Body of pancreas (tissue), 4 donors: ENCODE results near the gene LHFPL4. TPM values are rescaled to one million over a fixed set of nuclear protein-coding genes. Genes with fewer than 3 reads are reported as not detected.
"Not testable (repeated sequence)": the region's sequence is repeated elsewhere in the genome, so short reads cannot be mapped to it uniquely, and the experiment has no call there.

Source experiments
- ATAC-seq: fragments of 150-250 bp; one replicate; pipeline ENCODE4 v1.9.1; 2016
- DNase-seq, 4 donors: peaks; one replicate each; pipeline ENCODE4 v3.0.0-alpha.2; 2019
- H3K27ac ChIP-seq, 4 donors: fragments of 200-600 bp; sonication (generic); 1 replicate in 3 of 4; 2 replicates in 1 of 4; pipeline versions ENCODE4 v1.5.1 to v1.6.1; 2016 to 2019; ENCODE audit warnings: mild to moderate bottlenecking in 1 of 4, mixed read lengths in 1 of 4, moderate library complexity in 1 of 4
- H3K27me3 ChIP-seq, 2 donors: fragments of 200-600 bp; sonication (generic); one replicate each; pipeline ENCODE4 v1.6.0; 2016; ENCODE audit warnings: mild to moderate bottlenecking in 1 of 2
- H3K36me3 ChIP-seq, 2 donors: fragments of 200-600 bp; sonication (generic); replicated peaks in 1 of 2; 2 replicates each; pipeline ENCODE4 v1.5.1; 2016; ENCODE audit warnings: low read depth in 2 of 2; ENCODE audit not compliant: insufficient read depth in 1 of 2
- H3K4me1 ChIP-seq: fragments of 200-600 bp; sonication (generic); one replicate; pipeline ENCODE4 v1.6.0; 2016
- H3K4me3 ChIP-seq, 2 donors: fragments of 200-600 bp; sonication (generic); 1 replicate in 1 of 2; 2 replicates in 1 of 2; pipeline ENCODE4 v1.5.1; 2016 to 2019
- H3K9me3 ChIP-seq, 3 donors: fragments of 200-600 bp; sonication (generic); 1 replicate in 2 of 3; 2 replicates in 1 of 3; pipeline ENCODE4 v1.5.1; 2016
- POLR2A ChIP-seq, 3 donors: fragments of 450-650 bp; IDR thresholded peaks; one replicate each; pipeline ENCODE4 v1.6.1; 2016; ENCODE audit warnings: antibody characterized with exemption in 3 of 3, mild to moderate bottlenecking in 2 of 3
- WGBS, 2 donors: methylation state at CpG; one replicate each; pipeline ENCODE4 v1.1.5; 2017; 5-methylcytosine and 5-hydroxymethylcytosine counted together
- intact Hi-C: fragments of 100-400 bp; cut with DNase I; formaldehyde crosslinking; loops from one replicate; pipeline ENCODE4 v1.15.1; 2023
- total RNA-seq, 2 donors: library from RNA; depleted of rRNA; stranded (reverse); fragments of >200 nt; gene quantifications; one replicate each; pipeline ENCODE4 v1.1.0, GENCODE V29; 2016
- TF ChIP-seq, protein P1 (sequence below), 7 experiments: fragments of 450-650 bp in 4 of 7; fragments of 200-600 bp in 3 of 7; sonication (generic) in 3 of 7; IDR thresholded peaks; one replicate each; pipeline ENCODE4 v1.5.1; 2016 to 2019; ENCODE audit warnings: antibody characterized with exemption in 7 of 7

Gene LHFPL4
- total RNA-seq, 2 donors from 2014 or later = 0.52 to 0.66 TPM

DNA sequence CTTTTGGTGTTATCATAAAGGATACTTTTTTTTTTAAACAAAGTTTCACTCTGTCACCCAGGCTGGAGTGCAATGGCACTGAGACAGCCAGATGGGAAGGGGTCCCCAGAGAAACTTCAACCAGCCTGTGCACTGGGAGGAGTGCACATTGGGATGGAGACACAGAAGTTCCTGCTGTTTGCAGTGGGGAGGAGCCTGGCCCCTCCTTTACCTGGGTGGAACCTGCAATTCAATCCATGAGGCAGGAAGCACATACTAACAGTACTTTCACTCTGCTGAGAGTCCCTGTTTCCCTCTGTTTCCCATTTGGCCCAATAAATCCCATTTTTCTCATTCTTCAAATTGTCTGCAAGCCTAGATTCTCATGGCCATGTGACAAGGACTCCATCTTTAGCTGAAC lies 42.3 kb upstream of the LHFPL4 start:
- TF ChIP-seq POLR2A (IDR thresholded peaks at IDR 0.05) = no peak
- TF ChIP-seq, protein P1, sequence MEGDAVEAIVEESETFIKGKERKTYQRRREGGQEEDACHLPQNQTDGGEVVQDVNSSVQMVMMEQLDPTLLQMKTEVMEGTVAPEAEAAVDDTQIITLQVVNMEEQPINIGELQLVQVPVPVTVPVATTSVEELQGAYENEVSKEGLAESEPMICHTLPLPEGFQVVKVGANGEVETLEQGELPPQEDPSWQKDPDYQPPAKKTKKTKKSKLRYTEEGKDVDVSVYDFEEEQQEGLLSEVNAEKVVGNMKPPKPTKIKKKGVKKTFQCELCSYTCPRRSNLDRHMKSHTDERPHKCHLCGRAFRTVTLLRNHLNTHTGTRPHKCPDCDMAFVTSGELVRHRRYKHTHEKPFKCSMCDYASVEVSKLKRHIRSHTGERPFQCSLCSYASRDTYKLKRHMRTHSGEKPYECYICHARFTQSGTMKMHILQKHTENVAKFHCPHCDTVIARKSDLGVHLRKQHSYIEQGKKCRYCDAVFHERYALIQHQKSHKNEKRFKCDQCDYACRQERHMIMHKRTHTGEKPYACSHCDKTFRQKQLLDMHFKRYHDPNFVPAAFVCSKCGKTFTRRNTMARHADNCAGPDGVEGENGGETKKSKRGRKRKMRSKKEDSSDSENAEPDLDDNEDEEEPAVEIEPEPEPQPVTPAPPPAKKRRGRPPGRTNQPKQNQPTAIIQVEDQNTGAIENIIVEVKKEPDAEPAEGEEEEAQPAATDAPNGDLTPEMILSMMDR (IDR thresholded peaks at IDR 0.05) = no peak
- intact Hi-C loops = no loop called here
- Histone ChIP-seq H3K36me3 (no peaks in the 10 kb centered on the region), H3K27ac (no peak overlapping the region), H3K4me1 (peaks cover 17% of the 10 kb centered on the region), H3K27me3 (no peaks in the 10 kb centered on the region), H3K4me3 (no peak overlapping the region), H3K9me3 (no peaks in the 10 kb centered on the region)
- ATAC-seq = no peak
- DNase-seq = no peak

DNA sequence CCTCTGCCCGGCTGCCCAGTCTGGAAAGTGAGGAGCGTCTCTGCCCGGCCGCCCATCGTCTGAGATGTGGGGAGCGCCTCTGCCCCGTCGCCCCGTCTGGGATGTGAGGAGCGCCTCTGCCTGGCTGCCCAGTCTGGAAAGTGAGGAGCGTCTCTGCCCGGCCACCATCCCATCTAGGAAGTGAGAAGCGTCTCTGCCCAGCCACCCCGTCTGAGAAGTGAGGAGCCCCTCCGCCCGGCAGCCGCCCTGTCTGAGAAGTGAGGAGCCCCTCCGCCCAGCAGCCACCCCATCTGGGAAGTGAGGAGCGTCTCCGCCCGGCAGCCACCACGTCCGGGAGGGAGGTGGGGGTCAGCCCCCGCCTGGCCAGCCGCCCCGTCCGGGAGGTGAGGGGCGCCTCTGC lies 38.2 kb upstream of the LHFPL4 start:
- ATAC-seq, DNase-seq, H3K27me3 ChIP-seq, intact Hi-C loops, H3K9me3 ChIP-seq, H3K36me3 ChIP-seq, H3K4me1 ChIP-seq, H3K27ac ChIP-seq, H3K4me3 ChIP-seq: not testable (repeated sequence)
- WGBS, 2 donors = 92% methylated on average over 10 of the region's 28 CpGs; no CpG with 5 or more reads in 1 of the 2 donors

DNA sequence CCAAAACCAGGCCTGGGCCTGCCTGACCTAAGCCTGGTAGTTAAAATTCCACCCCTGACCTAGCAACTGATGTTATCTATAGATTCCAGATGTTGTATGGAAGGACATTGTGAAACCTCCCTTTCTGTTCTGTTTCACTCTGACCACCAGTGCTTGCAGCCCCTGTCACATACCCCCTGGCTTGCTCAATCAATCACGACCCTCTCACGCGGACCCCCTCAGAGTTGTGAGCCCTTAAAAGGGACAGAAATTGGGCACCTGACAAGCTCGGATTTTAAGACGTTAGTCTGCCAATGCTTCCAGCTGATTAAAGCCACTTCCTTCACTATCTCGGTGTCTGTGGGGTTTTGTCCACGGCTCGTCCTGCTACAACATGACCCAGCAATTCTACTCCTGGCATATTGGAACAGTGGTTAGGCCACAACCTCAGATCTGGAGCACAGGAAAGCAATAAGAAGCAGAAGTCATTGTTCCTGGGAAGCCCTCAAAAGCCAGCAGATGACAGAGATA lies 36.7 kb upstream of the LHFPL4 start:
- intact Hi-C loops = no loop called here
- no peak for ATAC-seq
- H3K9me3 ChIP-seq = no peaks in the 10 kb centered on the region
- H3K4me3 ChIP-seq = no peak overlapping the region
- no peaks in the 10 kb centered on the region for H3K36me3 ChIP-seq
- DNase-seq = no peak
- H3K27me3 ChIP-seq = no peaks in the 10 kb centered on the region
- WGBS, 2 donors = 51 to 61% methylated on average over 8 of the region's 8 CpGs
- TF ChIP-seq, protein P1 (IDR thresholded peaks at IDR 0.05) = no peak
- TF ChIP-seq POLR2A (IDR thresholded peaks at IDR 0.05) = no peak
- H3K27ac ChIP-seq = no peak overlapping the region
- H3K4me1 ChIP-seq = no peaks in the 10 kb centered on the region

DNA sequence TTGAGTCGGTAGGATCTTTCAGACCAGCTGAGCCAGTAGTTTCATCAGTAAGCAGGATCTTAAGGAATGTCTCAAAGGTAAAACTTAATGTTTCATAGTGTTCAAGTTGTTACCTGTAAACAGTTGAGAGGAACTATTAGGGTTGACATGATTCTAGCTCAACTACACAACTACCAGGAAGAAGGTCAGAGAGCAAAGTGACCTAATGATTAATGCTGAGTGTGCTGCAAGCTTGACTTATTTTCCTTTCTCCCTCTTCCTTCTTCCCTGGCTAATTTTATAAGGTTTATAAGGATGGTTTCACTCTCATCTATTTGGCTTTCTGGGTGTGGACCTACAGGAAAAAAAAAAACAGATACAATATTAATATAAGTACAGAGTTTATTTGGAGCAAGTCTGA lies 30.2 kb upstream of the LHFPL4 start:
- H3K36me3 ChIP-seq = no peaks in the 10 kb centered on the region
- no peak overlapping the region for H3K27ac ChIP-seq
- H3K27me3 ChIP-seq = no peaks in the 10 kb centered on the region
- no peaks in the 10 kb centered on the region for H3K4me1 ChIP-seq
- 58 to 60% methylated on average over 1 of the region's 1 CpG for WGBS, 2 donors
- DNase-seq (no peak), ATAC-seq (no peak)
- no peak for TF ChIP-seq POLR2A (IDR thresholded peaks at IDR 0.05)
- TF ChIP-seq, protein P1 (IDR thresholded peaks at IDR 0.05) = no peak
- H3K9me3 ChIP-seq = no peaks in the 10 kb centered on the region
- no peak overlapping the region for H3K4me3 ChIP-seq
- intact Hi-C loops = no loop called here

DNA sequence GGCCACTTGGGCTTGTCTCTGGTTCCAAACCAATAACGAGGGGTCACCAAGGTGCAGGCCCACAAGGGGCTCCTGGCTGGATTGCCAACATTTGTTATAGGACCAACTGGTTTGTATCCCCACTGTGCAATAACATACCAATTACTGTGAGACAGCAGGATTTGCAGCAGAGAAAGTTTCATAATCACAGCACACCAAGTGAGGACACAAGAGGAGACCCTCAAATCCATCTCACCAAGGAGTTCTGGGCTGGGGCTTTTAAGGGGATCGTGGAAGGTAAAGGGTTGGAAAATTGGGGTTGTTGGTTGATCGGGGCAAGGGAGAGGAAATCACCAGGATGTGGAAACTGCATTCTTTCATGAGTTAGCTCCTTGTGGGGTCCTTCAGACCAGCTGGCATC lies 29.7 kb upstream of the LHFPL4 start:
- no peak overlapping the region for H3K27ac ChIP-seq
- no peak overlapping the region for H3K4me3 ChIP-seq
- intact Hi-C loops = no loop called here
- no peak for TF ChIP-seq POLR2A (IDR thresholded peaks at IDR 0.05)
- TF ChIP-seq, protein P1 (IDR thresholded peaks at IDR 0.05) = no peak
- H3K4me1 ChIP-seq = no peaks in the 10 kb centered on the region
- H3K27me3 ChIP-seq = no peaks in the 10 kb centered on the region
- DNase-seq (no peak), ATAC-seq (no peak)
- no peaks in the 10 kb centered on the region for H3K36me3 ChIP-seq
- no peaks in the 10 kb centered on the region for H3K9me3 ChIP-seq
- 66% methylated on average over 3 of the region's 3 CpGs for WGBS, 2 donors
